Measurements from ENCODE around the gene SNU13. TPM values are rescaled to one million over a fixed set of nuclear protein-coding genes. Genes with fewer than 3 reads are reported as not detected.

Gene SNU13
- total RNA-seq, 1 donor from 2014 or later, result 183 TPM

- no peak for TF ChIP-seq CTCF (conservative IDR thresholded peaks at IDR 0.05; ENCODE audit: low read depth, low read length)
- no peak overlapping the region for H3K4me3 ChIP-seq (ENCODE audit: low read depth, low read length)
- no peak for DNase-seq (ENCODE audit: low read depth)
Observed at GRCh38 chr22:41659941-41660340, 28.7 kb downstream of the SNU13 start.

DNA sequence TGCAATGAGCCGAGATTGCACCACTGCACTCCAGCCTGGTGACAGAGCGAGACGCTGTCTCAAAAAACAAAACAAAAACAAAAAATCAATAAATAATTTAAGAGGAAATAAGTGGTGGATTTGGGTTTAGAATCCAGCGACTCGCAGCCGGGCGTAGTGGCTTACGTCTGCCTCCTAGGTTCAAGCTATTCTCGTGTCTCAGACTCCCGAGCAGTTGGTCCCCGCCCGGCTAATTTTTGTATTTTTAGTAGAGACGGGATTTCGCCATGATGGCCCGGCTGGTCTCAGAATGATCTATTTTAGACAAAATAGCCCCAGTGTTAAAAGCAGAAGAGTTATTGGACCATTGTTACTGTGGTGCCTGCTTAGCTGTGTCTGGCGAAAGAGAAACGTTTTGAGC lies 29.8 kb downstream of the SNU13 start:
- H3K4me3 ChIP-seq (ENCODE audit: low read depth, low read length), result no peak overlapping the region
- TF ChIP-seq CTCF (conservative IDR thresholded peaks at IDR 0.05; ENCODE audit: low read depth, low read length), result no peak
- DNase-seq (ENCODE audit: low read depth), result no peak

- DNase-seq (ENCODE audit: low read depth), result no peak
- TF ChIP-seq CTCF (conservative IDR thresholded peaks at IDR 0.05; ENCODE audit: low read depth, low read length), result no peak
Observed at GRCh38 chr22:41657709-41658108, 31.0 kb downstream of the SNU13 start.

GRCh38 chr22:41656556-41656955 lies 32.1 kb downstream of the SNU13 start:
- no peak for TF ChIP-seq CTCF (conservative IDR thresholded peaks at IDR 0.05; ENCODE audit: low read depth, low read length)
- H3K4me3 ChIP-seq (ENCODE audit: low read depth, low read length), result no peak overlapping the region
- DNase-seq (ENCODE audit: low read depth), result no peak

More at GRCh38 chr22:41657709-41658108, 31.0 kb downstream of the SNU13 start:
- no peak overlapping the region for H3K4me3 ChIP-seq (ENCODE audit: low read depth, low read length)

DNA sequence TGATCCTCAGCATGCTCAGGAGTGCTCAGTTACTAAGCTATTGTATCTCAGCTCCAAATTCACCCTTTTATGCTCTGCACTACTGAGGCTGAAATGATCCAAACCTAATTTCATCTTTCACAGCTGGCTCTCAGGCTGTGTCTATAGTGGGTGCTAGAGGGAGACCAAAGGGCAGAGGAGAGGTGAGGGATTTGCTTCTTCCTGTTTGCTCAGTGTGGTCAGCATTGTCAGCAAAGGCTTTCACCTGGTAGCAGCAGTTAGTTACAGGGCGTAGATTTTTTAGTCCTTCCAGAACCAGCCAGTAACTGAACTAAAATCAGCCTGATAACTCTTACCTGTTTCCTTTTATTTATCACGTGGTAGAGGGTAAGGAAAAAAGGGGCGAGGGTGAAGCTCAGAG lies 34.3 kb downstream of the SNU13 start:
- DNase-seq (ENCODE audit: low read depth), result no peak
- no peak for TF ChIP-seq CTCF (conservative IDR thresholded peaks at IDR 0.05; ENCODE audit: low read depth, low read length)
- no peak overlapping the region for H3K4me3 ChIP-seq (ENCODE audit: low read depth, low read length)

- TF ChIP-seq CTCF (conservative IDR thresholded peaks at IDR 0.05; ENCODE audit: low read depth, low read length), result no peak
- no peak for DNase-seq (ENCODE audit: low read depth)
- H3K4me3 ChIP-seq (ENCODE audit: low read depth, low read length), result no peak overlapping the region
Observed at GRCh38 chr22:41650821-41651220, 37.8 kb downstream of the SNU13 start.

DNA sequence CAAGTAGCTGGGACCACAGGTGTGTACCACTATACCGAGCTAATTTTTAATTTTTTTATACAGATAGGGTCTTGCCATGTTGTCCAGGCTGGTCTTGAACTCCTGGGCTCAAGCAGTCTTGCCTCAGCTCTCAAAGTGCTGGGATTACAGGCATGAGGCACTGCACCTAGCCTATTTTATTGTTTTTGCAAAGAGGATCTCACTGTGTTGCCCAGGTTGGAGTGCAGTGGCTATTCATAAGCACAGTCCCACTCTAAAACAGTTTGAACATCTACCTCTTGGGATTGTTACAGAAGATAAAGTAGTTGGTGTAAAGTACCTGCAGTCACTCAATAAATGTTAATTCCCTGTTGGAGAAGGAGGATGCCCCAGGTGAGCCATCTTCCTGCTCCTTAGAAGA lies 38.4 kb downstream of the SNU13 start:
- no peak overlapping the region for H3K4me3 ChIP-seq (ENCODE audit: low read depth, low read length)
- DNase-seq (ENCODE audit: low read depth), result no peak
- TF ChIP-seq CTCF (conservative IDR thresholded peaks at IDR 0.05; ENCODE audit: low read depth, low read length), result no peak
